Mucosa of gallbladder (tissue), 1 donor: ENCODE results near the gene IL20RB. TPM values are rescaled to one million over a fixed set of nuclear protein-coding genes. Genes with fewer than 3 reads are reported as not detected.

Experiments
- DNase-seq: peaks from one replicate; pipeline ENCODE4 v3.0.0-alpha.2; 2020; ENCODE audit warnings: low spot score
- total RNA-seq: library from RNA; stranded (reverse); gene quantifications from one replicate; pipeline ENCODE4 v1.2.1, GENCODE V29; 2021
- donor health status: DM: no; HTN: no; CAD: no.

The IL20RB gene
- total RNA-seq, 1 donor from 2014 or later: 0.66 TPM

- no peak for DNase-seq
Measured at GRCh38 chr3:137035631-137036030, 77.8 kb downstream of the IL20RB start.

GRCh38 chr3:137039570-137039969 lies 81.8 kb downstream of the IL20RB start:
- DNase-seq: no peak

DNA sequence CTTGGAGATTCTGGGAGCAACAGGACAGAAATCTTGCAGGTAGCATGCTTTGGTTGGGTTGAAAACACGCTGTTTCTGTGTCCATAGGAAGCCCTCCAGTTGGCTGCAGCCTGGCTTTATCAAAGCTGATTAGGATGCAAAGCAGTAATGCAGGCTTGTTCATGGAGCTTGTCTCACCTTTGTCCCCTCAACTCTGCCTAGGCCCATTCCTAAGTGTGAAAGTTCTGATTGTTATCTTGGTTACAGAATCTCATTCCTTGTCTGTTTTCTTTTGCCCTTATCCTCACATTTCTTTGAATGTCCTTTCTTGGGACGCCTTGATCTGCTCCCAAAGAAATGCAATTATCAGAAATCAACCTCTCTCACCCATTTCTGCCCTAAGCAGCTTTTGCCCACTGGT lies 83.5 kb downstream of the IL20RB start:
- no peak for DNase-seq

- no peak for DNase-seq
Measured at GRCh38 chr3:137041686-137042085, 83.9 kb downstream of the IL20RB start.

DNA sequence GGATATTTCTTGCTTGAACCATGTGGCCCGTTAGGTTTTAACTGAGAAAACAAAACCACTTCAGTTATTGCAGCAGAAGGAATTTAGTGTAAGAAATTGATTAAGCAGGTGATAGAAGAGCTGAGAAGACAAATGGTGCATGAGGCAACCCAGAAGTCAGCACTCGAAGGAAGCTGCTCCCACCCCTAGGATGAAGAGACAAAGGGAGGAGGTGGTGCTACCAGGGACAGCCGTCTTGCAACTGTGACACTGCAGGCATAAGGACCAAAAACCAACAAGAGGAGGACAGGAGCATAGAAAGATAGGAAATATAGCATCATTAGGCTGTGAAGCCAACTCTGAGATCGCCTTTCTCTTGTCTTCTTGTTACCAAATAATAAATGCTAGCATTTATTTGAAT lies 89.0 kb downstream of the IL20RB start:
- DNase-seq: no peak

GRCh38 chr3:137047240-137047639 lies 89.5 kb downstream of the IL20RB start:
- DNase-seq: no peak

- no peak for DNase-seq
Measured at GRCh38 chr3:137050281-137050680, 92.5 kb downstream of the IL20RB start.

GRCh38 chr3:137052298-137052697 lies 94.5 kb downstream of the IL20RB start:
- DNase-seq: no peak

Other genes starting within 250 kb of the IL20RB start
- gene STAG1, start 205.6 kb upstream of the IL20RB start, total RNA-seq: 26.0 TPM
- 3.4 TPM for gene SLC35G2, start 138.9 kb upstream of the IL20RB start, total RNA-seq
- 27.6 TPM for gene NCK1, start 95.8 kb upstream of the IL20RB start, total RNA-seq